GM06990 (cell line): Measurements from ENCODE around the gene HLA-G.
"Not testable (repeated sequence)": the region's sequence is repeated elsewhere in the genome, so short reads cannot be mapped to it uniquely, and the experiment has no call there.

ENCODE experiments used
- DNase-seq: peaks from one replicate; pipeline ENCODE4 v3.0.0-alpha.2; 2011; ENCODE audit not compliant: insufficient read length; ENCODE audit errors: extremely low read depth
- H3K27me3 ChIP-seq: replicated peaks from 2 replicates; pipeline ENCODE4 v1.6.0; 2011; ENCODE audit warnings: low read length; ENCODE audit not compliant: control insufficient read depth, insufficient read depth
- H3K36me3 ChIP-seq: 2 replicates; pipeline ENCODE4 v1.5.1; 2011; ENCODE audit warnings: low read length; ENCODE audit not compliant: control insufficient read depth, insufficient read depth
- H3K4me3 ChIP-seq: replicated peaks from 2 replicates; pipeline ENCODE4 v1.5.1; 2011; ENCODE audit warnings: low read depth, mild to moderate bottlenecking, control low read depth, low read length
- CTCF ChIP-seq: IDR thresholded peaks from 2 replicates; pipeline ENCODE4 v1.5.1; 2011; ENCODE audit warnings: low read length, control low read depth, mild to moderate bottlenecking, inconsistent platforms; ENCODE audit not compliant: insufficient read depth, poor library complexity, severe bottlenecking

Gene HLA-G

GRCh38 chr6:29872791-29873190 is 45.2 kb downstream of the HLA-G start:
- Histone ChIP-seq H3K36me3 (no peaks in the 10 kb centered on the region), H3K27me3 (no peaks in the 10 kb centered on the region), H3K4me3 (no peak overlapping the region)
- no peak for DNase-seq
- no peak for TF ChIP-seq CTCF

- no peak for TF ChIP-seq CTCF
- Histone ChIP-seq H3K4me3 (no peak overlapping the region), H3K27me3 (no peaks in the 10 kb centered on the region), H3K36me3 (no peaks in the 10 kb centered on the region)
- no peak for DNase-seq
Observed at GRCh38 chr6:29875257-29875656, 47.6 kb downstream of the HLA-G start.

GRCh38 chr6:29875734-29876133 is 48.1 kb downstream of the HLA-G start:
- not testable (repeated sequence) for H3K27me3 ChIP-seq, DNase-seq, H3K4me3 ChIP-seq, H3K36me3 ChIP-seq
